ENCODE measurements around the gene IFT27.

IFT27 gene

DNA sequence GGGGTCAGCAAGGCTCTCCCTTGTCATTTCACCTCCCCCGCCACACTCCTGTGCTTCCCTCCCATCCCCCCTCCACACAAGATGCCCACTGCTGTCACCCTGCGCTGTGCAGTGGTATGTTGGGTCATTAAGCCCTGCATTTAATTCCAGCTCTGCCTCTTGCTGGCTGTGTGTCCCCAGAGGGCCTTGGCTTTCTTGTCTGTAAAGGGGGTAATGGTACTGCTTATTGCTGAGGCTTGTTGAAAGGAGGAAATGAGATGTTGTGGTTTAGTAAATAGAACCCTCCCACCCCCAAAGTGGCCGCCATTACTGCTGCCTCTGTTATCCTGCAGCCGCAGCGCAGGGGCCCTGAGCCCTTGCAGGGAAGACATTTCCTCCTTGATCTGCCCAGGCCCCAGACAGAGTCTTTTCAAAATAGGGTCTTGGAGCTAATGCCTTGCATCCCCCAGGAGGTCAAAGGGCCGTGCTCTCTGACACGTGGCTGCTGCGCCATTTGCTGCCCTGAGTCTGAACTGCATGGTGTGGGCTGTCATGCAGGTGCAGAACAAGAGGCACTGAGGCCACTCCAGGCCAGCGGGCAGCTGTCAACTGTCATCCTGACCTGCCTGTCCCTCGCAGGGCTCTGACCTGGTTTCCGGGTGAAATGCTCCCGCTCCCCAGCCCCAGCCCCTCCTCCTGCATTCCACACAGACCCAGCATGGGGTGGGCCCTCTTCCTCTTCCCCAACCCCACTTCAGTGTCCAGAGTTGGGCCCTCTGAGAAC, 22.2 kb upstream of the IFT27 start:
- DNase-seq (ENCODE audit: low read depth): no peak
- TF ChIP-seq, protein P1, sequence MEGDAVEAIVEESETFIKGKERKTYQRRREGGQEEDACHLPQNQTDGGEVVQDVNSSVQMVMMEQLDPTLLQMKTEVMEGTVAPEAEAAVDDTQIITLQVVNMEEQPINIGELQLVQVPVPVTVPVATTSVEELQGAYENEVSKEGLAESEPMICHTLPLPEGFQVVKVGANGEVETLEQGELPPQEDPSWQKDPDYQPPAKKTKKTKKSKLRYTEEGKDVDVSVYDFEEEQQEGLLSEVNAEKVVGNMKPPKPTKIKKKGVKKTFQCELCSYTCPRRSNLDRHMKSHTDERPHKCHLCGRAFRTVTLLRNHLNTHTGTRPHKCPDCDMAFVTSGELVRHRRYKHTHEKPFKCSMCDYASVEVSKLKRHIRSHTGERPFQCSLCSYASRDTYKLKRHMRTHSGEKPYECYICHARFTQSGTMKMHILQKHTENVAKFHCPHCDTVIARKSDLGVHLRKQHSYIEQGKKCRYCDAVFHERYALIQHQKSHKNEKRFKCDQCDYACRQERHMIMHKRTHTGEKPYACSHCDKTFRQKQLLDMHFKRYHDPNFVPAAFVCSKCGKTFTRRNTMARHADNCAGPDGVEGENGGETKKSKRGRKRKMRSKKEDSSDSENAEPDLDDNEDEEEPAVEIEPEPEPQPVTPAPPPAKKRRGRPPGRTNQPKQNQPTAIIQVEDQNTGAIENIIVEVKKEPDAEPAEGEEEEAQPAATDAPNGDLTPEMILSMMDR (IDR thresholded peaks at IDR 0.05; ENCODE audit: insufficient read depth, low read depth, low read length, missing control alignments): no peak
- no peak overlapping the region for H3K4me3 ChIP-seq (ENCODE audit: low read length)

DNA sequence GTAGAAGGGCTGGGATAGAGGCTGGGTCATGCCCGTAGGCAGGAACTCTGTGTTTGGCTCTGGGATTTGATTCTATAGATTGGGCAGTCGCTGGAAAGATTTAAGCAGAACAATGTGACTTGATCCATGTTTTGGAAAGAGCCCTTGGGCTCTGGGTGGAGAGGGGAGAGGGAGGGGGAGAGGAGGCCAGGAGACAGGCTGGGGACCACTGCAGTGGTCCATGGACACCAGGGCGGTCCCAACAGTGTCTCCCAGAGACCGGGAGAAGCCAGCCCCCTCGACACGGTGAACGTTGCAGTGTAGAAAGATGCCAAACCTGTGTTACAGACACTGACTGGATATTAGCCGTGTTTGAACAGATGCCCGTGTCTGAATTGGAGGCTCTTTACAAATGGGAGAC, 21.5 kb upstream of the IFT27 start:
- H3K4me3 ChIP-seq (ENCODE audit: low read length): no peak overlapping the region

DNA sequence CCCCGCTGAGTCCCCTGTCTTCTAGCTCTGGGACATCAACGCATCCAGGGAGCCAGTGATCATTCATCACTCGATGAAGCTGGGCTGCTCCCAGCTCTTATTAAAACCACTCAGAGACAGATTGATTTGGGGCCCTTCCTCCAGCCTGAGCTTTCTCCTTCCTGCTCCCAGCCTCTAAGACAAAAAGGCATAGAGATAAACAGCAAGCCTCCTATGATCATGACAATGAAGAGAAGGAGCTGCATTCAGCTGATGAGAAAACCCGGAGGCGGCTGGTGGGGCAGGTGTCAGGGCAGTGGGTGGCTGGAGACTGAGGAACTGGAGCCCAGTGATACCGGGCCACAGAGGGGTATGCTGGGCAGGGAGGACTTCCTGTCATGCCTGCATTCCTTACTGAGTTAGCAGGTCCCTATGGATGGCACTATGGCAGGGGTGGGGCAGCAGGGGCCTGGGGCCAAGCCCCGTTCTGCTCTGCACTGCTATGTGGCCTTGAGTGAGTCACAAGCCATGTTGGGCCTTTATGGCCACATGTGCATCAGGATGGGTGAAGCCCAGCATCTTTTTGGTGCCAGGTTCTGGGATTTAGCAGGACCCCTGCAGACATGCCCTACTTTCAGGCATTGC, 20.7 kb upstream of the IFT27 start:
- TF ChIP-seq, protein P1 (IDR thresholded peaks at IDR 0.05; ENCODE audit: insufficient read depth, low read depth, low read length, missing control alignments): no peak
- H3K4me3 ChIP-seq (ENCODE audit: low read length): no peak overlapping the region
- no peak for DNase-seq (ENCODE audit: low read depth)

More for the DNA sequence above, 21.5 kb upstream of the IFT27 start:
- TF ChIP-seq, protein P1 (IDR thresholded peaks at IDR 0.05; ENCODE audit: insufficient read depth, low read depth, low read length, missing control alignments): no peak
- no peak for DNase-seq (ENCODE audit: low read depth)

DNA sequence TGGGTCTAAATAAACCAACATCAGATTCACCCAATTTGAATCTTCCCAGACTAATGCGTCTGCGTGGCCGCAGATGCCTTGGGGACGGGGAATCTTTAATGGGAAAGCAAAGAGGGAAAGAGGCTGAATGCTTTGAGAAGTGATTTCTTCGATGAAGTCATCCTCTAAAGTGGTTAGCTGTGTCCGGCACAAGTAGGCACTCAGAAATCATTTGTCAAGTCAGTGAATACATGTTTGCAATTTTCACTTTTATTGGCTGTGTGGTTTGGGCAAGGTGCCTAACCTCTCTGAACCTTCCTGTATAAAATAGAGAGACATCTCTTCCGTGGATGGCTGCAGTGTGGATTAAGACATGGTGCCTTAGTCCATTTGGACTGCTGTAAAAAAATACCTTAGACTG, 19.7 kb upstream of the IFT27 start:
- no peak for DNase-seq (ENCODE audit: low read depth)
- H3K4me3 ChIP-seq (ENCODE audit: low read length): no peak overlapping the region
- TF ChIP-seq, protein P1 (IDR thresholded peaks at IDR 0.05; ENCODE audit: insufficient read depth, low read depth, low read length, missing control alignments): no peak

DNA sequence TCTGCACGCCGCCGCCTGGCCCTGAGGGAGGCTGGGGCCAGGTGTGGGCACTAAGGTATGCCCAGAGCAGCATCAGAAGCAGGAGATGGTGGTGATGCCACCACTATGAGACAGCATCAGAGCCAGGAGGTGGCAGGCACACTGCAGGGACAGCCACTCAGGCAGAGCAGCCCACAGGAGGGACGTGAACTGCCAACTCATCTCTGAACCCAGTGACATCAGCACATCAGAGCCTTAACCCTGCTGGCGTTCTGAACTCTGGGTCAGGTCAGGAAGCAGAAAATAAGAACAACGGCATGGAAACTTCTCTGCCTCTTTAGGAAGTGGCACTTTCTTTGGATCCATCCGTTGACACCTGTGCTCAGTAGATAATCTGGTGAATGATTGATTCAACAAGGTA, 14.7 kb upstream of the IFT27 start:
- no peak overlapping the region for H3K4me3 ChIP-seq (ENCODE audit: low read length)
- TF ChIP-seq, protein P1 (IDR thresholded peaks at IDR 0.05; ENCODE audit: insufficient read depth, low read depth, low read length, missing control alignments): no peak
- DNase-seq (ENCODE audit: low read depth): no peak

DNA sequence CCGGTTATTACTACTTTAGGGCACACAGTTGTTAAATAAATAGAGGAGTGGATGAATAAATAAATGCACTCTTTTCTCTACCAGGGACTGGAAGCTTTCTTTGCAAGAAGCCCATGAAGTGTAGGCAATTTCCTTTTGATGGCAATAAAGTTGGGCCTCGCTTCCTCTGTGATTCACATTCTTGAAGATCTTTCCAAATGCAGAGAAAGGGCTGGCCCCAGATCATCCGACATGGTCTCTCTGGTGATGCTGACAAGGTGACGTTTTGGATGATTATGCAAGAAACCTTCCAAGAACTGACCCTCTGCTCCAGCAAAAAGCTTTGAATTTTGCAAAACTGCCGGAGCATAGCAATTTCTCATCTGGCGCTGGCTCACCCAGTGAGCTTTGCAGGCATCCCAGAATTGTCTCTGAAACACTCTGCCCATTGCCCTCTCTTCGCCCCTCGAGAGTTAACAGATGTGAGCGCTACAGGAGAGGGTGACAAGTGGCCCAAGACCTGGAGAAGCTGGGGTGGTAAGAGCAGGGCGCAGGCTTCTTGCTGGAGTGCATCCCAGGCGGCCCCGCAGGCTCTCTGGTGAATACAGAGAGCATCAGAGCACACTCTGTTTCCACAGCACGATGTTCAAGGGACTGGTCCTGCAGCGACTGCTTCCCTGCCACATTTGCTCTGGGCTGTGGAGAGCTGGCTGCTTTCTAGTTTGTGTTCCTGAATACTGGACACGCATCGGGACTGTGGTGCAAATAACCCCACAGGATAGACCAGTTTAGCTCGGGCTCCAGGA, 11.5 kb upstream of the IFT27 start:
- TF ChIP-seq, protein P1 (IDR thresholded peaks at IDR 0.05; ENCODE audit: insufficient read depth, low read depth, low read length, missing control alignments): no peak
- DNase-seq (ENCODE audit: low read depth): no peak
- H3K4me3 ChIP-seq (ENCODE audit: low read length): no peak overlapping the region

Data from epithelial cell of esophagus (primary cell).